Tibial nerve (tissue), 4 donors: ENCODE data around the gene MEF2C.

Source experiments
- EP300 ChIP-seq, 2 donors: sonication (generic); formaldehyde crosslinking; IDR thresholded peaks; one replicate each; pipeline ENCODE4 v1.6.1; 2017; ENCODE audit warnings: antibody characterized with exemption in 2 of 2, mild to moderate bottlenecking in 1 of 2
- POLR2A ChIP-seq, 2 donors: fragments of 450-650 bp; IDR thresholded peaks; one replicate each; pipeline ENCODE4 v1.6.1; 2017; ENCODE audit warnings: antibody characterized with exemption in 2 of 2, mild to moderate bottlenecking in 2 of 2, moderate library complexity in 2 of 2
- TF ChIP-seq, protein P1 (sequence below), 5 experiments: fragments of 200-600 bp in 3 of 5; fragments of 450-650 bp in 2 of 5; sonication (generic) in 3 of 5; IDR thresholded peaks; one replicate each; pipeline ENCODE4 v1.5.1; 2016 to 2019; ENCODE audit warnings: antibody characterized with exemption in 5 of 5, mild to moderate bottlenecking in 3 of 5, moderate library complexity in 2 of 5

GRCh38 chr5:88667496-88668201 is 215.3 kb downstream of the MEF2C start:
- TF ChIP-seq, protein P1, sequence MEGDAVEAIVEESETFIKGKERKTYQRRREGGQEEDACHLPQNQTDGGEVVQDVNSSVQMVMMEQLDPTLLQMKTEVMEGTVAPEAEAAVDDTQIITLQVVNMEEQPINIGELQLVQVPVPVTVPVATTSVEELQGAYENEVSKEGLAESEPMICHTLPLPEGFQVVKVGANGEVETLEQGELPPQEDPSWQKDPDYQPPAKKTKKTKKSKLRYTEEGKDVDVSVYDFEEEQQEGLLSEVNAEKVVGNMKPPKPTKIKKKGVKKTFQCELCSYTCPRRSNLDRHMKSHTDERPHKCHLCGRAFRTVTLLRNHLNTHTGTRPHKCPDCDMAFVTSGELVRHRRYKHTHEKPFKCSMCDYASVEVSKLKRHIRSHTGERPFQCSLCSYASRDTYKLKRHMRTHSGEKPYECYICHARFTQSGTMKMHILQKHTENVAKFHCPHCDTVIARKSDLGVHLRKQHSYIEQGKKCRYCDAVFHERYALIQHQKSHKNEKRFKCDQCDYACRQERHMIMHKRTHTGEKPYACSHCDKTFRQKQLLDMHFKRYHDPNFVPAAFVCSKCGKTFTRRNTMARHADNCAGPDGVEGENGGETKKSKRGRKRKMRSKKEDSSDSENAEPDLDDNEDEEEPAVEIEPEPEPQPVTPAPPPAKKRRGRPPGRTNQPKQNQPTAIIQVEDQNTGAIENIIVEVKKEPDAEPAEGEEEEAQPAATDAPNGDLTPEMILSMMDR (IDR thresholded peaks at IDR 0.05): no peak
- no peak for TF ChIP-seq EP300 (IDR thresholded peaks at IDR 0.05)
- TF ChIP-seq POLR2A (IDR thresholded peaks at IDR 0.05): no peak
